Measurements from ENCODE around the gene DAB1.

DAB1 gene

DNA sequence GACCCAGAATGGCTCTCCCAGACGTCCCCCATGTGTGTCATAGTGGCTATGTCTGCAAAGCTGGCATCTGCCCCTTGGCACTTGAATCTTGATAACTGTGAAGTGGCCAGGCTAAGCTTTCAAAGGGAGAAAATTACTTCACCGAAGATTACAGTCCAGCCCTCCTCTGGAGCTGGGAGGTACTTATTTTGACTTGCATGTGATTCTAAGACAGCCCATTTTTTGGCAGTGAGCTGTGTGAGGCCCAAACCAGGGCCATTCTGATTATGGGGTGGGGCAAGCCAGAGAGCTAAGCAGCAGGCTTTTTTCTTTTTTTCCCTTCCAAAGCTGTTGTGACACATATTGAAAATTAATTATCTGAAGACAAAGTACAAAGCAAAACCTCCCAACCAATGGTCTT is 415.9 kb downstream of the DAB1 start:
- DNase-seq, result no peak

DNA sequence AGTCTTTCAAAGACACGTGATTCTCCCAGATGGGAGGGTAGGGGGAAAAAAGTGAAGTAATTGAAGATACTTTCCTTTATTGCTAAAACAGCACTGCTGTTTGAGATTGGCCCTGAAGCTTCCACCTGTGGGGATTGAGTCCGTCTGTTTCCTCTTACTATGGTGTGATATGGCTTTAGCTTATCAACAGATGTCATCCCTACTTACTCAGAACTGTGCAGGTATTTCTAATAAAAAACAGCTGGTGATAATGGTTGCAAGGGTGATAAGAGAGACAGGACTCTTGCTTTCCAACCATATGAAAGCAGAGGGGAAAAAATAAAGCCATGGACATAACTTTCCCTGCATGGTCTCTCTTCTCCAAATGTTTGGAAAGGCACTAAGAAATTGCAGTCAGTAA is 416.4 kb downstream of the DAB1 start:
- DNase-seq, result no peak

DNA sequence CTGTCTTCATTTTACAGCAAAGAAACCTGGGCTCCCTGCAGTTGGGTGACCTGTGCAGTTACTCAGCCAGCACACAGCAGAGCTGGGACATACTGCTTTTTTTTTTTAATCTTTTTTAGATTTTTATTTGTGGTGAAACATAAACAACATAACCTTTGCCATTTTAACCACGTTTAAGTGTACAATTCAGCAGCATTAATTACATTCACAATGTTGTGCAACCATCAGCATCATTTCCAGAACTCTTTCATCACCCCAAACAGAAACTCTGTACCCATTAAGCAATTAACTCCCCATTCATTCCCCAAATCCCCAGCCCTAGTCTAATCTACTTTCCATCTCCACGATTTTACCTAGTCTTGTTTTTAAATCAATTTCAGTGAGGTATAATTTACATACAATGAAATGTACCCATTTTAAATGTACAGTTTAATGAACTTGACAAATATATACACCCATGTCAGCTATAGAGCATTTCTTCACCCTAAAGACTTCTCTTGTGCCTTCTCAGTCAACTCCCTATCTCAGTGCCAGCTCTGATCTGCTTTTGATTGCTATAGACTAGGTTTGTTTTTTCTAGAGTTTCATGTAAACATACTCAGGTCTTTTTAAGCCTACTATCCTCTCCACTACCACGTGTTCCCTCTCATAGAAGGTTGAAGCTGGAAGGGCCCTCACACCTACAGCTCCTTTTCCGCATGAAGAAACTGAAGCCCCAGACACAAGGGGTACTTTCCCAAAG is 420.3 kb downstream of the DAB1 start:
- DNase-seq, result no peak

DNA sequence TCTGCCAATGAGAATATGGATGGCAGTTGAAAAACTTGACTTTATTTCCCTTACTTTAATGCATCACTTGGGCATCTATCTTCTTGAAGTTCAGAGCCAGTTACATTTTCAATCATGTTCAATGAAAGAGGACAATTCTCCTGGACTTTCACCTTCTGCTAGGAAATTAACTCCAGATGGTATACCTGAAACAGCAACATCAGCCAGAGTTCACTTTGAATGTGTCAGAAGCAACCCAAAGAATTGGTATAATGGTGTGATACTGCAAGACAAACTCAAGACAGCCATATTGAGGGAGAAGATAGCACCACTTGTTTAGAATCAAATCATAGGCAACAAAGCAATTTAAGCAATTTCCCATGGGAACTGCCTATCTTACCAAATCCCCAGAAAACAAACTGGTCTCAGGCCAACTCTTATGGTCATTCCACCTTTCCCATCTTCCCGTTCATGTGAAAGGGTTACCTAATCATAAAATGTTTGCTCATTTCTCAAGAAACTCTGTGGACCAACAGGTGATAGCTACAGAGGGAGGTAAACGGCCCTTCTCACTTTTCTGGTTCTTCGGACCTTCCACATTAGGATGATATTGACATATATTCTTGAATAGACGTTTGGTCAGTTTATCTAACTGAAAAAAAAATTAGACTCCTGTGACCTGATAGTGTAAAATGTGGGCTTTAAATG is 428.3 kb downstream of the DAB1 start:
- no peak for DNase-seq

DNA sequence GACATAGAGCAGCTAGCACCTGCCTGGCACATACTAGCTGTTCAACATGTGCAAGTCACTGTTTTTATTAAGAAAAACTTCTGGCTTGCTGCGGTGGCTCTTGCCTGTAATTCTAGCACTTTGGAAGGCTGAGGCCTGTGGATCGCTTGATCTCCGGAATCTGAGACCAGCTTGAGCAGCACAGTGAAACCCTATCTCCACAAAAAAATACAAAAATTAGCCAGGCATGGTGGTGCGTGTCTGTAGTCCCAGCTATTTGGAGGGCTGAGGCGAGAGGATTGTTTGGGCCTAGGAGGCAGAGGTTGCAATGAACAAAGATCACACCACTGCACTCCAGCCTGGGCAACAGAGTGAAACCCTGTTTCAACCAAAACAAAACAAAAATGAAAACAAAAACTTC is 430.4 kb downstream of the DAB1 start:
- no peak for DNase-seq

DNA sequence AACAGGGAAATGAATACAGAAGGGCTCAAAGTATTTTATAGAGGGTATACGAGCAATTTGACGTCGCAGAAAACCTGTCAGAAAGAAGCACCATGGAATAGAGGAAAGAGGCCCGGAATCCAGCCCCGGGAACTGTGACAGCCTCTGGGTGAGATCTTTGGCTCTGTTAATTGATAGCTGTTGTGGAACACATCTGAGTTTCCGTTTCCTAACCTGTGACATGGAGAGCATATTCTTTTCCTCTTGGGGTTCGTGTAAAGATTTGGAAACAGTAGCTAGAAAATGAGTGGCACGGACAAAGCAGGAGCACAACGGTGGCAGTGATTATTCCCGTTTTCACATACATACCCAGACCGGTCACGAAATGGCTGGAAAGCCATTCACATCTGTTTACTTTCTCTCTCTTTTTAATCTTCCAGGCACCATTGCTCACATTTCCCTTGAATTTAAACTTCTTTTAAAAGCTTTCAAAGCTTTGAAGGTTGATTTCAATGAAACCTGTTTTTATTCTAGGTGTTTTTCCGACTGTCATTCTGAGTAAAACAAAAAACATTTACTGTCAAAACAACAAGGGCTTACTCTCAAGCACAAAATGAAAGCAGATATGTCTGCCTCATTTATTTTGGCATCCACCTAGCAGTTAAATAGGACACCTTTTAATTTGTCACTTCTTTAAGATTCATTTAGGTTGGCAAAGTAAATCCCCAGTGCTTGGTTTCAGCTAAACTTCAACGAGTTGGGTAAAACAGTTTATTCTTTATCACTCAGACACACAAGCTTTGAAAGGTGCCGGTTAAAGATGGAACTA is 431.3 kb downstream of the DAB1 start:
- DNase-seq, result no peak

DNA sequence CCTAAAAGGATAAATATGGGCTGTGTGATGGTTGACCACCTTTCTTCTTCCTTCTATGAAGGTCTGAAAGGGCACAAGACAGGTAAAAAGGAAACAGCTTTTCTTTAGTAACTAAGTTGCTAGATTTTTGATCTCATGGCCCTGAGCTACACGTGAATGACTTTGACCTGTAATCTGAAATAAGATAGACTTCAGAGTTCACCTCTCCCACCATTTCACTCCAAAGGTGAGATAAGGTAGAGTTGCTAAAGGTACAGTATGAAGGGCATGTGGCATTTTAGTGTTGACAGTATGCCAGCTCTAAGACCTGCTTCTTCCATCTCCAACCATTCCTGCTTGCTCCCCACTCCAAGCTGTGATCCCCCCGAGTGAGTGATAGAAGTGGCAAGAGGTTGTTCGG is 432.3 kb downstream of the DAB1 start:
- no peak for DNase-seq

DNA sequence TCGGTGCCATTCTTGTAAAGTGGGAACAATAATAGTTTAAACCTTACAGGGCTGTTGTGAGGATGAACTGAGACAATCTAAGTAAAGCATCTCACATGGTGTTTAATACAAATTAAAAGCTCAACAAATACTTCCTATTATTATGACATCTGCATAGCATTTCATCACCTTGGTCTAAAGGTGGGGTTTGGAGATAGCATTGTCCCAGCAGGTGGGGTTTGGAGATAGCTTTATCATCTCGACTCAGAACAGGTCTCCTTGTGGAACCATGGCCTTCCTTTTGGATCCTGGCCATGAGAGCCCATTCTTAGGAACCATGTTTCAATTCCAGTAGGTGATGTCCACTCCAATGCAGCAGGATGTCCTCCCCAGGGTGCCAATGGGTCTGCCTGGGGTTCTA is 437.5 kb downstream of the DAB1 start:
- no peak for DNase-seq

DNA sequence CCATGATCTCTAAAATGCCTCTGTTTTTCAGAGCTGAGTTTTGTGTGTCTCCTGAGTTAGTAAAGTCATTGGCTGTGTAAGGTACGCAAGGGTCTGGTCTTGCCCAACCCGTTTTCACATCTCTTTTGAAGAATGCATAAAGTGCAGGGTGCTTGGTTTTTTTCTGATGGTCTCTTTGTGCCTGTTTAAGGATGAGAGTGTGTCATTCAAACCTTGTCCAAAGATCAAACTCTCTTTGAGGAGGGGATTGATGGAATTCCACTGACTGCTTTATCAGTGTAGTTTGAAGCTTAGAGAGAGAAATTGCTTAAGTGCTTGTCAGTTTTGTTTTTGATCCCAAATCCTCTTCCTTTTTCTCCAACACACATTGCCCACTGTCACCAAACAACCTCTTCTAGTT is 438.0 kb downstream of the DAB1 start:
- no peak for DNase-seq

DNA sequence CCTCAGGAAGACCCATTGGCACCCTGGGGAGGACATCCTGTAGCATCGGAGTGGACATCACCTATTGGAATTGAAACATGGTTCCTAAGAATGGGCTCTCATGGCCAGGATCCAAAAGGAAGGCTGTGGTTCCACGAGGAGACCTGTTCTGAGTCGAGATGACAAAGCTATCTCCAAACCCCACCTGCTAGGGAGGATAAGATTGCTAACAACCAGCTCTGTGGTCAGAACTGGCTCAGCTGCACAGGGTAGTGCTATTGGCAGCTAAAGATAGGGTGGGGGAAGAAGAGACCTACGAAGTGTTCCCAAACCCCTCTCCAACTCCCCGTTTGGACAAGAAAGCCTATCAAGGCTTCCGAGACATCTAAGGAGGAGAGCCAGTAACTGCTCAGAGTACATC is 440.4 kb downstream of the DAB1 start:
- no peak for DNase-seq

DNA sequence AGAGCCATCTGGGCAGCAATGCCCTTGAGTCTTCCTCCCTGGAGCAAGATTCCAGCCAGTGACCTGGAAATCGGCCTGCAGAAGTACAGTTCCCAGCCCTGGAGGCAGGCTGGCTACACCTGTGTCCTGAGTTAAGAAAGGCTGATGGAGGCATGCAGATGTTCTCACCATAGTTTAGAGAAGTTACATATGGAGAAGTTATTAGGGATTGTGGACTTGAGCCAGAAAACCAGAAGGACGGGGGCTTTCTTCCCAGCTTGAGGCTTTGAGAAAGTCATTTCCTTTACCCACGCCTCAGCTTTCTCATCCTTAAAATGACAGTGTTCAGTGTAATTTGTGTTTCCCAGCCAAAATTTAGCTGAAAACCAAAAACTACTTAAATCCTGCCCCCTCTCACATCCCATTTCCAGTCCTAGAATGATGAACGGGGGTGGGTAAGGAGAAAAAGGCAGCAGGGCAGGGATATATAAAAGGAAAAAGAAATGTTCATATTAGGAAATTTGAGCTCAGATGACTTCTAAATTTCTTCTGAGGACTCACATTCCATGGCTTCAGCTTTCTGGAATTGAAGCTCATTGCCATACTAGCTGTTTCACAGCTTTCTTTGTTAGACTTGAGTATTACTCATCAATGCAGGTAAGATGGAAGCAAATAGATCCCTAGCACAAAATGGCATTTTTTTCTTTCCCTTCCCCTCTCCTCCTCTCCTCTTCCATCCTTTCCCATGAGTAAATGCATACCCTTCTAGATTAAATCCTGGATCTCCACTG is 443.7 kb downstream of the DAB1 start:
- DNase-seq, result no peak

DNA sequence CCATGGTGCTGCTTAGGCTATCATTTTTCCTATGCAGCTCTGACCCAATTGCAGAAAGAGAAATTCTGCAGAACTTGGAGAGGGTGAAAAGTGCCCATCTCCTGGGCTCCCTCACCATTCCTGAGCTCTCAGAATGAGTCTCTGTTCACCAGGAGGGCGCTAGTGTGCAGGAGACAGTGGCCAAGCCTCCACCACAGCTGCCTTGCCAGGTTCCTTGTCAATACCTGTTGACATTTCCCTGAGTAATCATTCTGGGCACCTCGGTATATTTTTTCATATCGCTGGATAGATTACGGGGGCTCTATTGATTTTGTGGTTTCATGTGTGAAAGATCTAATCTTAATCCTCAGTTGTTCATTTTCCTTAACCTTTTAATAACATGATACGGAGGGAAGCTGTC is 445.0 kb downstream of the DAB1 start:
- no peak for DNase-seq

DNA sequence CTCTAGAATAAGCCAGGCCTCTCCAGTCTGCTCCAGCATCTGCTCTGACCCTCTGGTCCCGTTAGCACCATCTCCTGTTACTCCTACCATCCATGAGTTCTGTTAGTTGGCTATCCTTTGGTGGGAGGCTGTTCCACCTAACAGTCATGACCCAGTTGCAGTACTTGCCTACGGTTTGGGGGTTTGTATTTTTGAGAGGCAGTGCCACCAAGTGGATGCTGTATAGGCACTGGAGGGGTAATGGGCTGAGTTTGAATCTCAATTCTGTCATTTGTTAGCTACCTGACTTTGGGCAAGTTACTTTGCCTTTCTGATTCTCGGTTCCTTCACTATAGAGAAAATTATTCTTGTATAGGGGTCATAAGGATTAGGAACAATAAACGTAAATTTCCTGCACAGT is 445.9 kb downstream of the DAB1 start:
- DNase-seq, result no peak

DNA sequence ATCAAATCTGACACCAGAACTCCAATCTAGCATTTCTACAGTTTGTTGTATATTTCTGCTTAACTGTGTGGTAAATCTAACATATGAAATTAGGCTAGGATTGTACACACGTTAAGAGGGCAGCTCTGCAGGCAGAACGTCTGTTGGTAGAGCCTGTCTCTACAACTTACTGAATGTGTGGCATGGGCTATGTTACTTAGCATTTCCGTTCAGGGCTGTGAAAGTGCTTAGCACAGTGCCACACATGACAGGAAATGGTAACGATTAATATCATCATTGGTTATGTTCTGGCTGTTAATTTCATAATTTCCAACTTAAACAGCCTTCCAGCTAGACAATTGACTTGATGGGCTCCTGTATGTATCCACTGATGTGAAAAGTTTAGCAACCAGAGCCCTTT is 448.4 kb downstream of the DAB1 start:
- DNase-seq, result no peak

DNA sequence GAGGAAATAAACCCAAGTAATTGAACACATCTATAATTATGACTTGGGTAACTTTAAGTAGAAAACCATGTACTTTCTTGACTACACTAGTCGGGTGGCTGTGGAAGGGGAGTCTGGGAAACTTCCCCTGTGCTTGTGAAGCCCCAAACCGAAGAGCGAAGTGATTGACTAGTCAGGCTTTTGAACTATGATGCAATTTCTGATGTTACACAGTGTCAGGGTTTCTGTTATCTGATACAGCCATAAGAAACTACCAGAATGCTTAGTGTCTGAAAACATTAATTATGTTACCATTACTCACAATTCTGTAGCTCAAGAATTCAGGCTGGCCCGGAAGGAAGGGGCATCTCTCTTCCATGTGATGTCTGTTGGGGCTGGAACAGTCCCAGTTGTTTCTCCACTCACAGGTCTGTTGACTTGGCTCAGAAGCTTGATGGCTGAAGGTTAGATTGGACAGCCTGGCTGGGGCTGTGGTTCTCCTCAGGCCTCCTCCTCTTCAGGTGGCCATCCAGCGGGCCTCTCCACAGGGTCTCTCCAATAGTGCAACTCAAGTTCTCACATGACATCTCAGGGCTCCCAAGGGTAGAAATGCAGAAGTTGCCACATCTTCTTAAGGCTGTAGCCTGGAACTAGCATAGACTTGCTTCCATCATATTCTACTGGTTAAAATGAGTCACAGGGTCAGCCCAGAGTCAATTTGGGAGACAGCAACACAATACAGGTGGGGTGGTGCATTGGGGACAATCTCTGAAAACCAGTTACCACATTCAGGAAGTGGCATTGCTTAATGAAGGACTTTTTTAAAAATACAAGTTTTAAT is 449.7 kb downstream of the DAB1 start:
- peak; percentile 29 for DNase-seq

DNA sequence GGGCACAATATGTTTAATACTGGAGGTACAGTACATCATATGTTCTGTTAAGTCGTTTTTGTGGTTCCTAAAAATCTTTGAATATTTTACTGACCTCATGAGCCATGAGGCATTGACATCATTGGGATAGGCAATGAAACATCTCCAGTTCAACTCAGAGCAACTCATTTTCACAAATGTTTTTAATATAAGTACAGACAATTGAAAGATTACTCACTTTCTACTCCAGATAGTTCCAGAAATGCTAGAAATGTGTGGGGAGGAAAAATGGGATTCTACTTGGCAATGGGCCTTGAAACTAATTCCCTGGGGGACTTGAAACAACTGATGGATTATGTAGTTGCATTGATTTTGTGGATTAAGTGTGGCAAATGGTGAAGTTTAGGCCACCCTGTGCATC is 450.9 kb downstream of the DAB1 start:
- no peak for DNase-seq

DNA sequence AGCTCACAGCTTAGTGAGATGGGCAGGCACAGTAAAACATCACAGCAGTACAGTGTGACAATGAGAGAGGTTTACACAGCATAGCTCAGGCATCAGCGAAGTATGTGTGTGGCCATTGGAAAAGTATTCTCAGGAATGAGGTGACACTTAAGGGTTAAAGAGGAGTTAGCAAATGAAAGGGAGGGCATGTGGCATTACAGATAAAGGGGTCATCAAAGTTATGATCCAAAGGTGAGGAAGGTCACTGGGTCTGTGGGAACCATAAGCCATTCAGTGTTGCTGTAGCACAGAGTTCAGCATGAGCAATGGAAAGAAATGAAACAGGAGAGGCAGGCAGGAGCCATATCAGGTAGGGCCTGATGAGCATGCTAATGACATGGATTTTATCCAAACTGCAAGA is 453.6 kb downstream of the DAB1 start:
- no peak for DNase-seq

DNA sequence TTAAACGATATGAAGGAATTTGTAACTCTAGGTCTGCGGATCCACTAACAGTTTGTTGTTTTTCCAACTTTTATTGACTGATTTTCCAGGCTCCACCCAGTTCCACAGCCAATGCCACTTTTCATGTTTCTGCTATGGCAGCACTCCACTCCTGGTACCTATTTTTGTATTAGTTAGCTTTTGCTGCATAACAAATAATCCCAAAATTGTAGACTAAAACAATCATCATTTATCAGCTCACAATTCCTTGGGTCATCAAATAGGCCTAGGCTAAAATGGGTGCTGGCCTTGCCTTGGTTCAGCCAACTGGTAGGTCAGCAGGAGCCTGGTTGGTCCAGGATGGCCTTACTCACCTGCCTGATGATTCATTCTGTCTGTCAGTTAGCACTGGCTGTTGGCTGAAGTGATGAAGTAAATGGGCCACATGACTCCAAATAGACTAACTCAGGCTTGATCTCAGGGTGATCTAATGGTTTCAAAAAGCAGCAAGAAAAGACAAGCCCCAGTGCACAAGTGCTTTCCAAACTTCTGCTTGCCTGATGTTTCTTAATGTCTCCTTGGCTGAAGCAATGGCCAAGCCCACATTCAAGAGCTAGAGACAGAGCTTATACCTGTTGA is 454.9 kb downstream of the DAB1 start:
- DNase-seq, result no peak

DNA sequence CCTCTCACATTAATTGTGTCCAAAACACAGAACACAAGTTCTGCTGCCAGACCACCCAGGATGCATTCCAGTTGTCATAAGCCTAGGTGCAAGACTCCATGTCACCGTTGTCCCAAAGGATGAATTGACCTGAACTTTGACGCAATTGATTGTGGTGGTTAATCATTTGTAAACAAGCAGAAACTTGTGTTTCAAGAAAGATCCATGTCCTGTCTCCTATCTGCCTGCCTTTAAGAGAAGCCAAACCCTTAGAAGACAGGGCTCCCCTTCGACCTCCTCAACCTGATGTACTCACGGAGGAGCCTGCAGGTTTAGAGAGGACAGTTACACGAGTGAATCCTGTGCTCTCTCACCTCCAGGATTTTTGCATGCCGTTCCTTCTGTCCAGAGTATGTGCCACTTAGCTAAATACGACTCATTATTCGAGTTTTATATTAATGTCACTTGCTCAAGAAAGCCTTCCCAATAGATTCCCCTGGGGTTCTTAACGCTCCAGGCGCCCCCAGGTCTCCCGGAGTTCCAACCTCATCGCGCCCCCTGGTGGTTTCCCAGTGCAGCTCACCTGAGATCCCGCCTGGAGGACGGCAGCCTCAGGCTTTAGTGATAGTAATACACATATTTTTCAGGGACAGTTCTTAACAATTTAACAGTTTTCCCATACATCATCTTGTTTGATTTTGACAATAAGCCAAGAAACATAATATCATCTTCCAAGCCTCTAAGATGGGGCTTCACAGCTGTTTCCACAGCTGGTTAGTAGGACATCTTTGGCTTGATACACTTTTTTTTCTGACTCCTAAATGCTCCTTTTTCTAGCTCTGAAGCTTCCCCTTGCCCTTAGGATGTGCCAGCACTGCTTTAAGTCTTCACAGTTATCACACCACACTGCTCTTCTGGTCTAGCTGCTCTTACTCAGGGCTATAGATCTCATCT is 455.7 kb downstream of the DAB1 start:
- DNase-seq, result no peak

DNA sequence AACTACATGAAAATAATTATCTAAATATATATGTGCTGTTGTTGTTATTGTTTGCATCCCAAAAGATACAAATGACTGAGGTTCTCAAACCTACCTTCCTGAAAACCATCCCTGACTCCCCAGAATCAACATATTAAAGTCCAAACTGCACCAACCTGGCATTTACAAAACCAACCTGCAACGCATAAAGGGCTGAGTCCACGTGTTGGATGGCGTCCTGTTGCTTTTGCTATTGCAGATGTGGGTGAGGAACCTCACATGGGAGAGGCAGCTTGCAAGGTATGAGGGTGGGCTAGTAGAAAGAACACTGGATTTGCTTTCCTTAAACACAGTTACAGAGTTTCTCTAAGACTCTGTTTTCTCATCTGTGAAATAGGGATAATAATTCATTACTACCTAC is 456.5 kb downstream of the DAB1 start:
- DNase-seq, result no peak

DNA sequence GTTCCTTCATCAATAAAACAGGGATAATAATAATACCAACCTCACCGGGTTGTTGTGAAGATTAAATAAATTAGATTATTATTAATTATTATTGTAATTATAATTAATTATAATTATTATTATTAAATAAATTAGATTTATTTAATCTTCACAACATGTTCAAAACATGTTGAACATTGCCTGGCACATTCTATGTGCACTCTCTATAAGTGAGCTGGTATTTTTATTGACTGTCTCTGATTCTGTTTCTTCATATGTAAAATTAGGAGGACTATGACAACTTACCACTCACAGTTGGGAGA is 457.2 kb downstream of the DAB1 start:
- no peak for DNase-seq

All from MV-4-11 (cell line).